Activated naive CD8-positive, alpha-beta T cell treated with anti-CD3 and anti-CD28 coated beads for 36 hours (primary cell): Measurements from ENCODE around the gene DCN. TPM values are rescaled to one million over a fixed set of nuclear protein-coding genes. Genes with fewer than 3 reads are reported as not detected.

Experiments used
- DNase-seq: peaks from one replicate; pipeline ENCODE4 v3.0.0; 2021
- H3K27ac Mint-ChIP-seq: one replicate; pipeline ENCODE4 v1.8.0; 2022; ENCODE audit warnings: mild to moderate bottlenecking, moderate library complexity, mixed read lengths
- H3K27me3 Mint-ChIP-seq: one replicate; pipeline ENCODE4 v1.8.0; 2022; ENCODE audit warnings: mild to moderate bottlenecking, mixed read lengths
- H3K36me3 Mint-ChIP-seq: one replicate; pipeline ENCODE4 v1.8.0; 2021; ENCODE audit warnings: mild to moderate bottlenecking, mixed read lengths
- H3K4me1 Mint-ChIP-seq: one replicate; pipeline ENCODE4 v1.8.0; 2021; ENCODE audit warnings: mixed read lengths
- H3K4me3 Mint-ChIP-seq: one replicate; pipeline ENCODE4 v1.8.0; 2022; ENCODE audit warnings: mild to moderate bottlenecking, moderate library complexity, mixed read lengths
- H3K9me3 Mint-ChIP-seq: one replicate; pipeline ENCODE4 v1.8.0; 2022; ENCODE audit warnings: mixed read lengths
- total RNA-seq, 2 experiments: library from RNA; stranded (reverse); gene quantifications; one replicate each; pipeline ENCODE4 v1.2.3, GENCODE V29; 2021

DCN gene
- total RNA-seq, 2 experiments from 2014 or later, result not detected

- H3K27me3 Mint-ChIP-seq, result peaks cover 10% of the 10 kb centered on the region
- no peak overlapping the region for H3K4me3 Mint-ChIP-seq
- no peaks in the 10 kb centered on the region for H3K4me1 Mint-ChIP-seq
- no peaks in the 10 kb centered on the region for H3K9me3 Mint-ChIP-seq
- no peak for DNase-seq
- H3K36me3 Mint-ChIP-seq, result no peaks in the 10 kb centered on the region
- H3K27ac Mint-ChIP-seq, result no peak overlapping the region
These were observed 76.8 kb downstream of the DCN start for GRCh38 chr12:91105807-91106206.

- Mint-ChIP-seq H3K27me3 (peaks cover 10% of the 10 kb centered on the region), H3K4me1 (no peaks in the 10 kb centered on the region), H3K9me3 (no peaks in the 10 kb centered on the region), H3K36me3 (no peaks in the 10 kb centered on the region), H3K4me3 (no peak overlapping the region), H3K27ac (no peak overlapping the region)
- no peak for DNase-seq
These were observed 77.7 kb downstream of the DCN start for GRCh38 chr12:91104812-91105466.

- Mint-ChIP-seq H3K27me3 (peaks cover 6% of the 10 kb centered on the region), H3K9me3 (no peaks in the 10 kb centered on the region), H3K36me3 (no peaks in the 10 kb centered on the region), H3K4me1 (no peaks in the 10 kb centered on the region), H3K27ac (no peak overlapping the region), H3K4me3 (no peak overlapping the region)
- no peak for DNase-seq
These were observed 79.0 kb downstream of the DCN start for GRCh38 chr12:91103624-91104023.

DNA sequence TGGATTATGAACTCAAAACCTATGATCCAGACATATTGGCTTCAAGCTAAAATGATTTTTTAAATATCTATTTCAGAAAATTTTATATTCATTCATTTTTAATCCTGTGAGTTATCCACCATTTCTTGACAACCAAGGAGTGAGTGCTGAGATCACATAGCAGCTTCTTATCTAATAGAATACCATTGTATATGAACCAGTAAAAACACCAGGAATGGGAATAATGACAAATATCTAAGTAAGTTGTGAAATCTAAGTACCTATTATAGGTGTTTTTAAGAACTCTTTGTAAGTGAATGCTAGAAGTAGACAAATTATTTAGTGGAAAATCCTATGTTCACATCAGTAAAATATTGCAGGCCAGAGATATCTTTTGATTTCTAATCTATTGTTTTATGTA lies 79.5 kb downstream of the DCN start:
- H3K9me3 Mint-ChIP-seq, result no peaks in the 10 kb centered on the region
- H3K4me1 Mint-ChIP-seq, result no peaks in the 10 kb centered on the region
- DNase-seq, result no peak
- peaks cover 6% of the 10 kb centered on the region for H3K27me3 Mint-ChIP-seq
- H3K27ac Mint-ChIP-seq, result no peak overlapping the region
- no peaks in the 10 kb centered on the region for H3K36me3 Mint-ChIP-seq
- H3K4me3 Mint-ChIP-seq, result no peak overlapping the region

- no peak for DNase-seq
- Mint-ChIP-seq H3K27me3 (no peaks in the 10 kb centered on the region), H3K27ac (no peak overlapping the region), H3K36me3 (no peaks in the 10 kb centered on the region), H3K9me3 (no peaks in the 10 kb centered on the region), H3K4me3 (no peak overlapping the region), H3K4me1 (no peaks in the 10 kb centered on the region)
These were observed 81.7 kb downstream of the DCN start for GRCh38 chr12:91100906-91101305.

GRCh38 chr12:91099836-91100235 lies 82.8 kb downstream of the DCN start:
- DNase-seq, result no peak
- Mint-ChIP-seq H3K9me3 (no peaks in the 10 kb centered on the region), H3K4me1 (no peaks in the 10 kb centered on the region), H3K27ac (no peak overlapping the region), H3K36me3 (no peaks in the 10 kb centered on the region), H3K4me3 (no peak overlapping the region), H3K27me3 (no peaks in the 10 kb centered on the region)

DNA sequence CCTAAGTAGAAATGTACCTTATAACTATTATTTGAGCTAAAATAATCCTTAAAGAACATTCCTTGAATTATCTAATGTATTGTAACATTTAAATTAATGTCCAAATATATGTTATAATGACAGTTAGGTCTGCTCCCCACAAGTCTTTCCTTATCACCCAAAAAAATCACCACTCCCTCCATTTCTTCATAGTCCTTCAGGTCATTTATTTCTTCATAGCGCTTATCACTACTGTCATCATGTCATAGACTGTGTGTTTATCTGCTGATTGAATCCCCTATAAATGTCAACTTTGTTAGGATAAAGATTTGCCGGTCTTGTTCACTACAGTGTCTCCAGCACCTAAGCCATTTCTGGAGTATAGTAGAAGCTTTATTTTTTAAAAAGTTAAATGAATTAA lies 83.3 kb downstream of the DCN start:
- Mint-ChIP-seq H3K4me1 (no peaks in the 10 kb centered on the region), H3K36me3 (no peaks in the 10 kb centered on the region), H3K27ac (no peak overlapping the region), H3K4me3 (no peak overlapping the region), H3K27me3 (no peaks in the 10 kb centered on the region), H3K9me3 (no peaks in the 10 kb centered on the region)
- DNase-seq, result no peak

GRCh38 chr12:91098941-91099340 lies 83.7 kb downstream of the DCN start:
- no peaks in the 10 kb centered on the region for H3K9me3 Mint-ChIP-seq

GRCh38 chr12:91098461-91098860 lies 84.2 kb downstream of the DCN start:
- H3K36me3 Mint-ChIP-seq, result no peaks in the 10 kb centered on the region
- no peak for DNase-seq
- no peaks in the 10 kb centered on the region for H3K9me3 Mint-ChIP-seq
- H3K4me3 Mint-ChIP-seq, result no peak overlapping the region
- H3K4me1 Mint-ChIP-seq, result no peaks in the 10 kb centered on the region
- H3K27ac Mint-ChIP-seq, result no peak overlapping the region
- no peaks in the 10 kb centered on the region for H3K27me3 Mint-ChIP-seq

More at GRCh38 chr12:91098941-91099340, 83.7 kb downstream of the DCN start:
- Mint-ChIP-seq H3K36me3 (no peaks in the 10 kb centered on the region), H3K27me3 (no peaks in the 10 kb centered on the region), H3K4me1 (no peaks in the 10 kb centered on the region), H3K4me3 (no peak overlapping the region), H3K27ac (no peak overlapping the region)
- DNase-seq, result no peak

- peaks cover 10% of the 10 kb centered on the region for H3K9me3 Mint-ChIP-seq
These were observed 87.7 kb downstream of the DCN start for GRCh38 chr12:91094957-91095356.

DNA sequence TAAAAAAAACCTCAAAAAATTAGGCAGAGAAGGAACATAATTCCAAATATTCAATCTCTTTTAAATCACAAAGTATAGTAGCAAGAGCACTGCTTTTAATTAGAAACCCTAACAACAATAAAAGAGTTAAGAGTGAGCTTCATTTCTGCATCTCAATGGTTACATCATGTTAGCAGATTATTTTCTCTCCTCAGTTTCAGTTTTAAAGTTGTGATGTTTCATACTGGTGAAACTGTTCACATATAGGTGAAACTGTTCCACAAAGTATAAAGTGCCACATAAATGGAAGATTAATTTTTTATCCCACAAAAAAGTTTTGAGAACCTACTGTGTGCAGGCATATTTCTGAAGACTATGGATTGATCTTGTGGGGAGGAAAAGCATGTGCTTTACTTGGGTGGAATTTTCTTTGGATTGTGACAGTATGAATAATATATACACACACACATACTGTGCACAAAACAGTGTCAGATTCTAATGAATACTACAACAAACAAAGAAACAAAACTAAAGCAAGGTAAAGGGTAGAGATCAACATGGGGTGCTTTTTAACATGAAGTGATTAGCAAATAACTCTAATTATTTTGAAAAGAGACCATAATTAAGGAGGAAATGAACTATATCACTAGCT lies 88.5 kb downstream of the DCN start:
- no peak overlapping the region for H3K27ac Mint-ChIP-seq
- no peaks in the 10 kb centered on the region for H3K36me3 Mint-ChIP-seq

More at GRCh38 chr12:91094957-91095356, 87.7 kb downstream of the DCN start:
- Mint-ChIP-seq H3K4me3 (no peak overlapping the region), H3K4me1 (no peaks in the 10 kb centered on the region), H3K27ac (no peak overlapping the region), H3K27me3 (peaks cover 4% of the 10 kb centered on the region), H3K36me3 (no peaks in the 10 kb centered on the region)
- no peak for DNase-seq

DNA sequence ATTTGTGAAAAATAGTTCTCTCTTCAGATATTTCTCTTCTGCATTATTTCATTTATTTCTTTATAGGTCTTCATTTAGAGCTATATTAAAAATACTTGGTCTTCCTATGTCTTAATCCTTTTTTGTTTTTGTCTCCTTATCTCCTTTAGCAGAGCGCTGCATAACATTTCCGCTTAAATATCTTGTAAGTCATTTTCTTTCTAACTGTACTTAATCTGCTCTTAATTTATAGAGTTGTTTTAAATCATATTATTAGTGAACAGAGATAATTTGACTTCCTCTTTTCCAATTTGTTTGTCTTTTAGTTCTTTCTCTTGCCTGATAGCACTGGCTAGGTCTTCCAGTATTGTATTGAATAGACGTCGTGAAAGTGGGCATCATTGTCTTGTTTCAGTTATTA lies 89.3 kb downstream of the DCN start:
- Mint-ChIP-seq H3K4me1 (no peaks in the 10 kb centered on the region), H3K9me3 (peaks cover 20% of the 10 kb centered on the region), H3K27me3 (peaks cover 4% of the 10 kb centered on the region), H3K27ac (no peak overlapping the region), H3K36me3 (no peaks in the 10 kb centered on the region), H3K4me3 (no peak overlapping the region)
- no peak for DNase-seq

More for the DNA sequence above, 88.5 kb downstream of the DCN start:
- H3K4me3 Mint-ChIP-seq, result no peak overlapping the region
- no peak for DNase-seq
- peaks cover 4% of the 10 kb centered on the region for H3K27me3 Mint-ChIP-seq
- peaks cover 16% of the 10 kb centered on the region for H3K9me3 Mint-ChIP-seq
- H3K4me1 Mint-ChIP-seq, result no peaks in the 10 kb centered on the region

DNA sequence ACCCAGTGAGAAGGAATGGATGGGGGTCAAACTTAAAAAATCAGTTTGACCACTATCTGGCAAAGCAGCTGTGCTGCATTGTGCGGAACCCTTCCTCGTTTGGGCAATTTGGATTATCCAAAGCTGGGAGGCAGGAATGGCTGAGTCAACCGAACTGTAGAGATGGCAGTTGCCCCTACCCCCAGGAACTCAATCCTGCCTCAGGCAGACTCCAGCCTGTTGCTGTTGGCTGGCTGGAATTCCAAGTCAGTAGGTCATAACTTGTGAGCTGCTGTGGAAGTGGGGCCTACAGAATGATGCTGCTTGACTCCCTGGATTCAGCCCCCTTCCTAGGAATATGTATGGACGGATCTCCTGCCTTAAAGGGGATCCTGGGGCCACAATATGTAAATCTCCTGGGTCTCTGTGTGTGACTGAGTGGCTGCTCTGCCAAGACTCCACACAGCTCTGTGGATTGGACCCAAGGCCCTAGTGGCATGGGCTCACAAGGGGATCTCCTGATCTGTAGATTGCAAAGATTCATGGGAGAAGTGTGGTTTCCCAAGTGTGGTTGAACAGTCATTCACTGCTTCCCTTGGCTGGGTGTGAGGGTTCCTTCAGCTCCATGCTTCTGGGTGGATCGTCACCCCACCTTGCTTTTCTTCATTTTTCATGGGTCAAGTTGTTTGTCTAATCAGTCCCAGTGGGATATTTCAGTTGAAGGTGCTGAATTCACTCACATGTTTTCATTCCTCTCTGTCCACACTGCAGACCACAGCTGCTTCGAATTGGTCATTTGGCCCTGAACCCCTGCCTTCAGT lies 90.5 kb downstream of the DCN start:
- peaks cover 4% of the 10 kb centered on the region for H3K27me3 Mint-ChIP-seq
- no peak overlapping the region for H3K27ac Mint-ChIP-seq
- no peak for DNase-seq
- H3K4me3 Mint-ChIP-seq, result no peak overlapping the region
- H3K36me3 Mint-ChIP-seq, result no peaks in the 10 kb centered on the region
- H3K9me3 Mint-ChIP-seq, result peaks cover 20% of the 10 kb centered on the region
- H3K4me1 Mint-ChIP-seq, result no peaks in the 10 kb centered on the region
